Pulmonary artery endothelial cell (primary cell): Measurements from ENCODE around the gene ZBTB37. TPM values are rescaled to one million over a fixed set of nuclear protein-coding genes. Genes with fewer than 3 reads are reported as not detected.
"Not testable (repeated sequence)": the region's sequence is repeated elsewhere in the genome, so short reads cannot be mapped to it uniquely, and the experiment has no call there.

ENCODE experiments used
- DNase-seq: peaks from one replicate; pipeline ENCODE4 v3.0.0-alpha.2; 2011; ENCODE audit warnings: low read depth, low spot score
- total RNA-seq: library from RNA; depleted of rRNA; stranded (reverse); fragments of >200 nt; gene quantifications from 2 replicates; pipeline ENCODE4 v1.2.3, GENCODE V29; 2014

The ZBTB37 gene, protein sequence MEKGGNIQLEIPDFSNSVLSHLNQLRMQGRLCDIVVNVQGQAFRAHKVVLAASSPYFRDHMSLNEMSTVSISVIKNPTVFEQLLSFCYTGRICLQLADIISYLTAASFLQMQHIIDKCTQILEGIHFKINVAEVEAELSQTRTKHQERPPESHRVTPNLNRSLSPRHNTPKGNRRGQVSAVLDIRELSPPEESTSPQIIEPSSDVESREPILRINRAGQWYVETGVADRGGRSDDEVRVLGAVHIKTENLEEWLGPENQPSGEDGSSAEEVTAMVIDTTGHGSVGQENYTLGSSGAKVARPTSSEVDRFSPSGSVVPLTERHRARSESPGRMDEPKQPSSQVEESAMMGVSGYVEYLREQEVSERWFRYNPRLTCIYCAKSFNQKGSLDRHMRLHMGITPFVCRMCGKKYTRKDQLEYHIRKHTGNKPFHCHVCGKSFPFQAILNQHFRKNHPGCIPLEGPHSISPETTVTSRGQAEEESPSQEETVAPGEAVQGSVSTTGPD
- total RNA-seq: 3.6 and 5.6 TPM in 2 replicates

DNA sequence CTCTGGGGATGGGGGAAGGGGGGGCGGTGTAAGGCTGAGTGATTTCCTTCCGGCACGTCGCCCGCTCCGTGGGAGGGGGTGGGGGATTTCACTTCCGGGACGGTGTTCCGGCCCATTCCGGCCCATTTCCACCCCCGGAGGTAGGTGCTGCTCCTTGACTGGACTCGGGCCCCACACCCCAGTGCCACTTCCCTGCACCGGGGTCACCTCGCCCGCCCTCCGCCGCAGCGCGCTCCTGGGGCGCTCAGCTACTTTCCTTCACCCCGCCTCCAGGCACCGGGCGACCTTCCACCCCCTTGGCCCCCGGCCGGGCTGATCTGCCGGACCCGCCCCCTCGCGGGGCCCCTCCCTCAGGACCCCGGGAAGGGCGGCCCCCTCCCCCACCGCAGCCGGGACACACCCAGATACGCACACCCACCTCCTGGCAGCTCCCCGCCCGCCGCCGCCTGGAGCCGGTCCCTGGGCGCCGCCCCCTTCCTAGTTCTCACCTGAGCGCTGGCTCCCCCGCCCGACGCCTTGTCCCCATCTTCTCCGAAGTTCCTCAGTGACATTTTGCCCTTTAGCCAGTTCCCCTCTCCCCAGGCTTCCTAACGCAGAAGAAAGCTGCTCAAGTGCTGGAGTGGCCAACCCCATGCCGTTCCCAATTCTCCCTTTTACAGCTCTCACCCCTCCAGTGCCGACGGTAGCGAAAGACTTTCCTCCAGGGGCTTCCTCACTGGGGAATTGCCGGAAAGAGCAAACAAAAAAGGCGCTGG, at the start of gene ZBTB37:
Gene ZBTB37, plus strand, starts transcription at position 115 of the 755 bp plus-strand sequence. CDS start 1,846 bp downstream, outside the sequence.
- peak; percentile 45 for DNase-seq

DNA sequence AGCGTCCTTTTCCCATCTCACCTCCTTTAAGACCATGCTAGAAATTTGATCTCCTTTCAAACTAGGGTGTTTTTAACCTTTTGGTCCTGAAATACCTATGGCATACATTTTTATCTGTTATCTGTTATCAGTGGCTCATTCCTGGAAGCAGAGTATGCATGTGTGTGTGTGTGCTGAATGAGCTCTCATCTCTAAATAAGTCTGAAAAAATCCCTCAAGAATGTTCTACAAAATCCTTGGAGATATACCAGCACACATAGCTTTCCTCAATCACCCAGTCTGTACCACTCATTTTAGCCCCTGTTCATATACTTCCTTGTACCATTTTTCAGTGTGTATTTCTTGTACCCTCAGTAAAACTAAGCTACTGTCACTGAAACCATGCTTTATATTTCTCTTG, 49.7 kb upstream of the ZBTB37 start:
- no peak for DNase-seq

DNA sequence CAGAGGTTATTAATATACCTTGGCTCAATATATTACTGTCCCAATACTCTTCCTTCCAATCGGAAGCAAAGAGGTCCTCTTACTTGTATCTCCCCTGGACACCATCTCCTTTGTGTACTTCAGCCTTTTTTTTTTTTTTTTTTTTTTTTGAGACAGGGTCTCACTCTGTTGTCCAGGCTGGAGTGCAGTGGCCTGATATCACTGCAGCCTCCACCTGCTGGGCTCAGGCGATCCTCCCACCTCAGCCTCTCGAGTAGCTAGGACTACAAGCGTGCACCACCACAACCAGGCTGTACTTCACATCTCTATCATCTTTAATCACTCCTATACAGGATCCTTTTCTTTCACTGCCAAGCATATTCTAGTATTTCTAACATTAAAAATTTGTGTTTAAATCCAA, 46.5 kb upstream of the ZBTB37 start:
- DNase-seq: no peak

DNA sequence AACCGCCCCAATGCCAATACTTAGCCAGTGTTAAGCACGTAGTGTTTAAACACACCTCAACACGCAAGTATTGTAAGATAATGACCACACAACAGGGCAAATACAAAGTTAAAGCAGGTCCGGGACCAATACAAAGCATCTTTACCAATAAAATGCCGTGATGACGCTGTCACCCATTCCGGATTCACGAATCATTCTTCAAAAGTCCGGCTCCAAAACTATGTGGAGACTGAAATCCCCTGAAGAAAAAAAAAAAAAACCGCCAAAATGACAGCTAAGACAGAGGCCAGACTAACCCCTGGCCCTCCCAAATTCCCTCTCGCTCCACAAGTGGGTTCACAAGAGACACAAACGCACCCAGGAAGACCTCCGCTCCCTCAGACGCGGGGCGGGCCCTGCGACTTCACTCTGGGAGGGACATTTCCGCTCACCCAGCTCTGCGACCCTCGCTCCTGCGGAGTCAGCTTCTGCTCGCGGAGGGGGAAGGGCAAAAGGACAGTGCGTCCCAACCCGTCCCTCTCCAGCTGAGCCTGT, 44.3 kb upstream of the ZBTB37 start:
- no peak for DNase-seq

DNA sequence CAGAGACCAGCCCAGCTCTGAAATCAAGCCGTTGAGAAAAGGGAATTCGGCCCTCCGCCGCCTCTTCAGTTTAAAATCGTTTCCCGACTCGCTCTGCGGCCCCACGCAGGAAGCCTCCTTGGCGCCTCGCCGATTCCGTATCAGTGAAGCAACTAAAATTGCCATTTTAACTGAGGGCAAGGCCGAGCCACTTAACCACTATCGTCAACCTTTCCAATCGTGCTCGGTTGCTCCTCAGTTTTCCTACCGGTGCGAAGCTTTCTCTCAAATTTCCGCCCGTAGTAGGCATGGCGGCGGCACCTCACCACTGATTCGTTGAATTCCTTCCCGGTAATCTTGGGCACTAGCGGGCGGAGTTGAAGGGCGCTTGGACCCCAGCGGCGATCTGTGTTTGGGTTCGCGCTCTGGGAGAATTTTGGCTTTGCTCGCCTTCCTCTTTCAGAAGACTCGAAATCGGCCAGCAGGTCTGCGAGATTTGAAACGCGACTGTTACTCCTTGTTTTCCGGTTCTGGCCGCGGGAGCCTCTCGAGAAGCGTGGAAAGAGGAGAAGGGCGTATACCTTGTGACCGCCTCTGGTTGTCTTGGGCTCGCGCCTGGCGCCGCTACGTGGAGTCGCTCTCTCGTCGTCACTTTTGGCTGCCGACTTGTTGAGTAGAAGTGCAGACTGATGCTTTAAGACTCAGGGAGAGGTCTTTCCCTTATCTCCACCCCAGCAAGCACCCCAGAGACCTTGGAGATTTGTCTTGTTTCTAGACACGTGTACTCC, 43.7 kb upstream of the ZBTB37 start, which contains the start of the genes CENPL and DARS2:
Gene CENPL, minus strand, starts transcription at position 569 of the 767 bp plus-strand sequence. CDS start 13,584 bp downstream, outside the sequence.
Gene DARS2, plus strand, starts transcription at position 359 of the 767 bp plus-strand sequence. CDS start 557 bp downstream, outside the sequence.
- DNase-seq: peak; percentile 96

DNA sequence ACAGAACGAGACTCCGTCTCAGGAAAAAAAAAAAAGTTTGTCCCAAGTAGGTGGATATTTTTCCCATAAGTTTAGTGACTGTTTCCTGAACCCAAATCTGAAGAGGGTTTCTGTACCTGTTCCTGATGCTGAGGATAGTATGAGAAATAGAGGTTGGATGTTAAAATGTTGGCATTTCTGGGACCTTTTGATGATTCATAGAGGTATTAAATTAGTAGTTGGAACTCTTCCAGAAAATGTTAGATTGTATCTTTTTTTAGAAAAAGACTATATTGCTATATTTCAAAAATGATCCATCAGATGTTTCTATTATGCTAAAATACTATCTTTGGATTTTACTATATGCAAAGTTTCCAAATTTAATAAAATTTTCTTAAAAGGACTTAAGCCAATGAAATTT, 40.6 kb upstream of the ZBTB37 start:
- no peak for DNase-seq

DNA sequence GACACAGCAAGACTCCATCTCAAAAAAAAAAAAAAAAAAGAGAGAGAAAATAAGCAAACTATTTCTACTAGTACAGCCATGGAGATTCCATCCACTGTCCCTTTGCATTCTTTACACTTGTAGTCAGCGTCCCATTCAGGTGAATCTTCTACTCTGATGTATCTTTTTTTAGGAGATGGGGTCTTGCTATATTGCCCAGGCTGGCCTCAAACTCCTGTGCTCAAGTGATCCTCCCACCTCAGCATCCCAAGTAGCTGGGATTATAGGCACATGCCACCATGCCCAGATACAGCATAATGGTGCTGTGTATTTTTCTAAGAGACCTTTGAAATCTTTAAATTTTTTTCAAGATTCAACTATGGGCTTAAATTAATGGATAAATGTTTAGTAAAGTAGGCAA, 35.4 kb upstream of the ZBTB37 start:
- no peak for DNase-seq

DNA sequence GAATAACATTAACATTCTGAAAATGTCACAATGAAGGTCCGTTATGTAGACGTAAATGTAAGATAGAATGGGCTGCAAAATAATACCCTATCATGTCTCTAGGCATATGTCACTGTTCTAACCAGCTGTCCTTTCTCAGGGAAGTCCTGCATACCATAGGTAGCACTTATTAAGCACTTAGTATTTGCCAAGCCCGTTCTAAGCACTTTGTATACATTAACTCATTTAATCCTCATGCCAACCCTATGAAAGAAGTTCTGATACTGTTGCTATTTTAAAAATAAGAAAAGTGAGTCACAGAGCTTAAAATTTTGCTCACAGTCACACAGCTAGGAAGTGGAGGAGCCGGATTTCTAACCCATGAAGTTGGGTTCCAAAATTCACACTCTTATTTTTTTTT, 16.1 kb upstream of the ZBTB37 start:
- no peak for DNase-seq

DNA sequence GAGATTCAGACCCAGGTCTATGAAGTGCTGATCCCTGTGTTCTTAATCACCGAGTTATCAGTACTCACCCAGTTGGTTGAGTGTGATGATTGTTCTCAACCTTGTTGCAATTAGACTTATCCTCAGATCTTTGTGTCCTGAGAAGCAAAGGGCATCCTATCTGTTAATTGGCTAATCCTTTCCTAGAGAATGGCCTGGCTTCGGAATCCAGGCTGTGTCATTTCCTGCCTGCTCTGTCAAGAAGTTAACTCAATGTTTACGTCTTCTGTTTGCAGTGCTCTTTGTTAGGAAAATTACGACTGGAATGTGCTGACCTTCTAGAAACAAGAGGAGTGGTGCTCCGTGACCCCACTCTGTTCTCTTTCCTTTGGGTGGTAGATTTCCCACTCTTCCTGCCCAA, 15.1 kb upstream of the ZBTB37 start:
- DNase-seq: peak; percentile 90

DNA sequence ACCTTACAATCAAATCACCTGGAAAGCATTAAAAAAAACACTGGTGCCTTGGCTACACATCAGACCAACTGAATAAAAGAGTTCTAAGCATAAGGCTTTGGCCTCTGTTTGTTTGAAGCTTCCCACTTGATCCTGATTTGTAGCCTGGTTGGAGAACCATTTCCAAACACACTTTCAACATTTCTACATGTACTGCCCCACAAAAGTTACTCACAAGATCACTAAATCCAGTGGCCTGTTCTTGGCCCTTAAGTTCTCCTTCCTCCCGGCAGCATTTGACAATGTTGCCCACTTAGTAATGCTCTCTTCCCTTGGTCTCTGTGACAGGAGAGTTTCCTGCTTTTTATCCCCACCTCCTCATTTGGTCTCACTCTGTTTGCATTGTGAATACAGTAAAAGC, 12.2 kb upstream of the ZBTB37 start:
- no peak for DNase-seq

DNA sequence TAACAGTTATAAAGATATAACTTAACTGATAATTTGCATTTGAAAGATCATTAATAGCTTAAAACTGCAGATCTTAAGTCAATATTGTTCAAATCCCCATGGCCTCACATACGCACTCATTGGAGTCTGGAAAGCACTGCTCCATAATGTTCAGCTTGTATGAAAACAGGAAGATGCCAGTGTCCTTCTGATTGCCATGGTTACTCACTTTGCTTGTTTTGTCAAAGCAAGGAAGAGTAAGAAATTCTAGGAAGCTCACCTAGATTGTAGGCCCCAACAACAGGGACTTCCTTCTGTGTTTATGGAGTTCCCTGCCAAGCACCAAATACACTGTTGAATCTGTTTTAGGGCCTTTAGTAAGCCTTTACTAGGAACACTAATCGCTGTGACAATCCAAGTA, 11.3 kb upstream of the ZBTB37 start:
- peak; percentile 36 for DNase-seq

DNA sequence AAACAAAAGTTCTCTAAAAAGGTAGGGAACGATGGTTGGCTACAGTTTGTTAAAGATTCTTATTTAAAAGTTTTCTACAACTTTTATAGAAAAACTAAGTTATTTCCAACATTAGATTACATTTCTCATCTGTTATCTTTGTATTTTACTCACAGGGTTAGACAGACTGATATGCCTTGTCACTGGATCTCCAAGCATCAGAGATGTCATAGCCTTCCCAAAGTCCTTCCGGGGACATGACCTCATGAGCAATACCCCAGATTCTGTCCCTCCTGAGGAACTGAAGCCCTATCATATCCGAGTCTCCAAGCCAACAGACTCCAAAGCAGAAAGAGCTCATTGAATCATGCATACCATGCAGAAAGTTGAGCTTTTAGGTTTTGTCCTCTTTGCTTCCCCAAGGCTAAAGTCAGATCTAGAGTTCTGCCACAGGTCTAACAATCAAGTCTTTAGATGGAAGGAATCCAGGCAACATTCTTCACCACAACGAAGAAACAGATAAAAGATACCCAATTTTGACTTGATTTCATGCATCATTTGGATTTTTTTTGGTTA, 10.7 kb upstream of the ZBTB37 start:
- no peak for DNase-seq

DNA sequence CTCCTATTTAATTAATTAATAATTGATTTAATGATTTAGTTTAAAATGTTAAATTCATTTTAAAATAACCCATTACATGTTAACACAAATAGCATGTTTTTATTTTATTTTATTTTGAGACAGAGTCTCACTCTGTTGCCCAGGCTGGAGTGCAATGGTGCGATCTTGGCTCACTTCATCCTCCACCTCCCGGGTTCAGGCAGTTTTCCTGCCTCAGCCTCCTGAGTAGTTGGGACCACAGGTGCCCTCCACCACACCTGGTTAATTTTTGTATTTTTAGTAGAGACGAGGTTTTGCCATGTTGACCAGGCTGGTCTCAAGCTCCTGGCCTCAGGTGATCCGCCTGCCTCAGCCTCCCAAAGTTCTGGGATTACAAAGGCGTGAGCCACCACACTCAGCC, 8.6 kb upstream of the ZBTB37 start:
- not testable (repeated sequence) for DNase-seq

DNA sequence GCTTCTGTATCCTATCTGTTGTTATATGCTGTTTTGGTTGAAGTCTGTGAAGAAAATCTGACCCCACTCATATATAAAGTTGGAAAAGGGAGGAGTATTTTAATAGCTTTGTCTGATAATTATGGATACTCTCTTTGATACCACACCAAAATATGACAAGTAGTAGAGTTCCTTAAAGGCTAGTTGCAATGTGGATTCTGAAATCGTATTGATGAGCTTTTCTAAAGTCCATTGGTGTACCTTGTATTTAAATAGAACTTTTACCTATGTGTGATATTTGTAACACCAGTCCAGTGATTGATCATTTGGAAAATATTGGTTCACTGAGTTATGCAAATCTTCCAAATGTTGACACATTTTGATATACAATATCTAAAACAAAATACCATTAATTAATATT, 8.1 kb upstream of the ZBTB37 start:
- DNase-seq: no peak

DNA sequence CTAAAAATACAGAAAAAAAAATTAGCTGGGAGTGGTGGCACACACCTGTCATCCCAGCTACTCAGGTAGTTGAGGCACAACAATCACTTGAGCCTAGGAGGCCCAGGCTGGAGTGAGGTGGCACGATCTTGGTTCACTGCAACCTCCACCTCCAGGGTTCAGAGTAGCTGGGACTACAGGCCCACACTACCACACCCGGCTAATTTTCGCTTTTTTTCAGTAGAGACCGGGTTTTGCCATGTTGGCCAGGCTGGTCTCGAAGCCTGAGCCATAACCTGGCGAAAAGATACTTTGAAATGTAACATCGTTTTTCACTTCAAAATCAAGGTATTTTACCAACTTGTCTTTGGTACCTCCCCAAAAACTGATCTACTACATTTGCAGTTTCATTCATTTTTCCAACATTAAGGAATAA, 6.4 kb upstream of the ZBTB37 start:
- DNase-seq: no peak

DNA sequence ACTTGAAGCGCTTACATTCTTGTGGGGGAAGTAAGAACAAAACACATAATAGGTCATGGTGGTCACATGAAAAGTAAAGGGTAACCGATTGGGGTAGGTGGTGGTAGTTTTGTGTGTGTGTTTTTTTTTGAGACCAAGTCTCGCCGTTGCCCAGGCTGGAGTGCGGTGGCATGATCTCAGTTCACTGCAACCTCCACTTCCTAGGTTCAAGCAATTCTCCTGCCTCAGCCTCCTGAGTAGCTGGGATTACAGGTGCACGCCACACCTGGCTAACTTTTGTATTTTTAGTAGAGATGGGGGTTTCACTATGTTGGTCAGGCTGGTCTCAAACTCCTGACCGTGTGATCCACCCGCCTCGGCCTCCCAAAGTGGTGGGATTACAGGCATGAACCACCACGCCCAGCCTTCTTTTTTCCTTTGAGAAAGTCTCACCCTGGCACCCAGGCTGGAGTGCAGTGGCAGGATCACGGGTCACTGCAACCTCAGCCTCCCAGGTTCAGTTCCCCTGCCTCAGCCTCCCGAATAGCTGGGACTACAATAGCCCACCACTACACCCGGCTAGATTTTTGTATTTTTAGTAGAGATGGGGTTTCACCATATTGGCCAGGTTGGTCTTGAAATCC, 5.9 kb upstream of the ZBTB37 start:
- DNase-seq: not testable (repeated sequence)

DNA sequence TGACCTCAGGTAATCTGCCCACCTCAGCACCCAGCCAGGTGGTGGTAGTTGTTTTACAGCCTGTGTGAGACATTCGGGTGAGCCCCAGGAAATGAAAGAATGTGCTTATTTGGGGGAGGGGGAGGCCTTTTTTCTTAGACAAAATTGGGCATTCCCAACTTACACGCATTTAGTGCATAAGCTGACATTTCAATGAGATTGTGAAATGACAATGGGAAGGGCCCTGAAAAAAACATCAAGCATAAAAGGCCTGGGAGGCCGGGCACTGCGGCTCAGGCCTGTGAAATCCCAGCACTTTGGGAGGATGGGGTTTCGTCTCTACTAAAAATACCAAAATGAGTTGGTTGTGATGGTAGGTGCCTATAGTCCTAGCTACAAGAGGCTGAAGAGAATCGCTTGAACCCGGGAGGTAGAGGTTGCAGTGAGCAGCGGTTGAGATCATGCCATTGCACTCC, 5.4 kb upstream of the ZBTB37 start:
- DNase-seq: no peak

DNA sequence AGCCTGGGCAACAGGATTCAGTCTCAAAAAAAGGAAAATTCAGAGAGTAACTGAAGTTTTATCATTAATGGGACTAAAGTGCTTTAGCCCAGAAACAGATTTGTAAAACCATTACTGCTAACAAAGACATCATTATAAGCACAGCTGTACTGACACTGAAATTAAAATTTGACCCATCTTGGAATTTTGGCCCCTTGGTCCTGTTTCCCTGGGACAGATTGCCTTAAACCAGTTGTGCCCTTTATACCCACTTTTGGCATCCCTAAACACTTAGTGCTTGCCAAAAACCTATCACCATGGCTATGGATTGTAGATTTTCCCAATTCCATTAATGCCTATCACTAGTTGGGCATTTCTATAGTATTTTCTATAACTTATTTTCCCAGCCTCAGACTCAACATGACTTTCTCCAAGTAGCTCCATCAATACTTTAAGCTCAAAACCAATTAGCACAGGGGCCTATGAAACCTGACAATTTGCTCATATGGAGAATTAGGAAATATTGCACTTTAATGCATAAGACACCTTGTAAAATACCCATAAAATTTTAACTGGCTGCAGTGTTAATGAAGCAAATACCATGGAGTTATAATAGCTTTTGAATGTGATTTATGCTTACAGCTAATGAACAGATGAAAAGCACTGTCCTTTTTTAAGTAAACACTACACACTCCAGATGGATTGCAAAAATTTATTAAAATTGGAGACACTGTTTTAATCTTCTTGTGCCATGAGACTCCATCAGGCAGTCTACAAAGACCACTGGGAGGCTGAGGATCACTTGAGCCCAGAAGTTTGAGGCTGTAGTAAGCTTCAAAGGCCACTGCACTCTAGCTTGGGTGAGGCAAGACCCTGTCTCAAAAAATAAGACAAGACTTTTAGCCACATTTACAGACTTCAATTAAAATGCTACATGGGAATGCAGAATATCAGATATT, 4.7 kb upstream of the ZBTB37 start:
- DNase-seq: no peak

DNA sequence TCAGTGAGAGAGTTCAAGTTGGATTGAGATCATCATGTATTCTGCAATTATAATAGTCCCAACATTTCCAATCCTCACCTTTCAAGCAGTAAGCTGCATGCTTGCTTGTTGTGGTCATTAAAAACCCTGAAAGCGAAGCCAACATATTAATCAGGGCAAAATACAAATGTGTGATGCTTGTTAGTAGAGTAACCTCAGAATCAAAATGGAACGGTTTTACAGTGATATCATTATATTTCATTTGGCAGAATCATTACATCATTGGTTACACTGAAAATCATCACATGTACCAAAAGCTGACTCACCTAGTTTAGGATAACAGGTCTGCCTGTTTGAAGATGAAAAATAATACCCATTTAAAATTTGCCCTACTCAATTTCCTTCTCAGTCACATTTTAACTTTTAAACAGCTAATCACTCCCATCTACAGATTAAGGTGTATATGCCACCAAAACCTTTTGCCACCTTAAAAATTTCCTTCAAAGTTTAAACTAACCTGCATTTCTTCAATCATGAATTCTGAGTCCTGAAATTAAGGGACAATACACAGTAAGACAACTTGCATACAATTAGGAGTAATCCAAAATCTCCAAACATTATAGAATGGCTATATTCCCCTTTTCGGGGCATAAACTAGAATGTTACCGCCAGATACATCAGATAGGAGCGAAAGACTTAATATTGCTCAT, 3.9 kb upstream of the ZBTB37 start:
- no peak for DNase-seq
